Measurements from ENCODE around the gene CENPQ. TPM values are rescaled to one million over a fixed set of nuclear protein-coding genes. Genes with fewer than 3 reads are reported as not detected.

The CENPQ gene
- total RNA-seq, 1 donor from 2014 or later = 48.8 TPM

DNA sequence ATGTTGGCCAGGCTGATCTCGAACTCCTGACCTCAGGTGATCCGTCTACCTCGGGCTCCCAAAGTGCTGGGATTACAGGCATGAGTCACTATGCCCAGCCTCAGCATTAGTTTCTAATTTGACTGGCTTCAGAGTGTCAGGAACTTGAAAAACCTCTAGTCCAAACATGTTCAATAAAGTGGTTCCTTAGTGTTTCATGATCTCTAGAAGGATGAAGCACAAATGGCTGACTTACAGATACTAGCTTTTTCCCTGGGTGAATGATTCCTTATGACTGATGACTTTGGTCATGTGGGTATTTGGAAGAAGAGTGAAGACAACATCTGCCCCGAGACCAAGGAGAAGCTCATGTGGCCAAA is 53.0 kb downstream of the CENPQ start:
- no peak overlapping the region for H3K27ac Mint-ChIP-seq
- H3K9me3 Mint-ChIP-seq = no peaks in the 10 kb centered on the region
- H3K79me2 ChIP-seq (ENCODE audit: low read depth) = no peaks in the 10 kb centered on the region
- no peak overlapping the region for H3K4me2 ChIP-seq
- no peaks in the 10 kb centered on the region for H3K9me3 ChIP-seq (ENCODE audit: low read depth)
- no peak overlapping the region for H3K9ac ChIP-seq
- no peaks in the 10 kb centered on the region for H3F3A ChIP-seq (ENCODE audit: low read depth)
- H3K27ac ChIP-seq = no peak overlapping the region
- H3K4me1 Mint-ChIP-seq = no peaks in the 10 kb centered on the region
- no peaks in the 10 kb centered on the region for H3K27me3 ChIP-seq
- H4K20me1 ChIP-seq (ENCODE audit: low read depth) = no peaks in the 10 kb centered on the region
- no peak overlapping the region for H3K4me3 ChIP-seq
- no peaks in the 10 kb centered on the region for H3K4me1 ChIP-seq
- TF ChIP-seq EZH2phosphoT487 (IDR thresholded peaks at IDR 0.05) = no peak
- TF ChIP-seq, protein P1, sequence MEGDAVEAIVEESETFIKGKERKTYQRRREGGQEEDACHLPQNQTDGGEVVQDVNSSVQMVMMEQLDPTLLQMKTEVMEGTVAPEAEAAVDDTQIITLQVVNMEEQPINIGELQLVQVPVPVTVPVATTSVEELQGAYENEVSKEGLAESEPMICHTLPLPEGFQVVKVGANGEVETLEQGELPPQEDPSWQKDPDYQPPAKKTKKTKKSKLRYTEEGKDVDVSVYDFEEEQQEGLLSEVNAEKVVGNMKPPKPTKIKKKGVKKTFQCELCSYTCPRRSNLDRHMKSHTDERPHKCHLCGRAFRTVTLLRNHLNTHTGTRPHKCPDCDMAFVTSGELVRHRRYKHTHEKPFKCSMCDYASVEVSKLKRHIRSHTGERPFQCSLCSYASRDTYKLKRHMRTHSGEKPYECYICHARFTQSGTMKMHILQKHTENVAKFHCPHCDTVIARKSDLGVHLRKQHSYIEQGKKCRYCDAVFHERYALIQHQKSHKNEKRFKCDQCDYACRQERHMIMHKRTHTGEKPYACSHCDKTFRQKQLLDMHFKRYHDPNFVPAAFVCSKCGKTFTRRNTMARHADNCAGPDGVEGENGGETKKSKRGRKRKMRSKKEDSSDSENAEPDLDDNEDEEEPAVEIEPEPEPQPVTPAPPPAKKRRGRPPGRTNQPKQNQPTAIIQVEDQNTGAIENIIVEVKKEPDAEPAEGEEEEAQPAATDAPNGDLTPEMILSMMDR (IDR thresholded peaks at IDR 0.05) = no peak
- TF ChIP-seq EZH2 (IDR thresholded peaks at IDR 0.05) = no peak
- no peak overlapping the region for H3K4me3 Mint-ChIP-seq
- no peaks in the 10 kb centered on the region for H3K27me3 Mint-ChIP-seq (ENCODE audit: insufficient read depth, low read depth)
- no peak for DNase-seq (ENCODE audit: low spot score)
- H3K36me3 Mint-ChIP-seq = no peaks in the 10 kb centered on the region
- H2AFZ ChIP-seq (replicated peaks) = no peak overlapping the region
- no peaks in the 10 kb centered on the region for H3K36me3 ChIP-seq

DNA sequence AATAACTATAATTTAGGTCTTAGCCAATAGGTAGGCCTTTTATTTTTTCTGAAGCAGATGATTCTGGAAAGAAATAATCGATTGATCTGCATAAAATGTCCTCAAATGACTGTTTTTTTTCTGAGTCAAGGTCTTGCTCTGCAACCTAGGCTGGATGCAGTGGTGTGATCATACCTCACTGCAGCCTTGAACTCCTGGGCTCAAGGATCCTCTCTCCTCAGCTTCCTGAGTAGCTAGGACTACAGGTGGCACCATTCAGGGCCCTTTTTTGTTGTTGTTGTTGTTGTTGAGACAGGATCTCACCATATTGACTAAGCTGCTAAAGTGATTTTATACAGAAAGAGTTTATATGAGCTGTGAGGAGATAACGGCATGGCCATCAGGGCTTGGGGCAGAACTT is 54.7 kb downstream of the CENPQ start:
- H4K20me1 ChIP-seq (ENCODE audit: low read depth) = no peaks in the 10 kb centered on the region
- Mint-ChIP-seq H3K27ac (no peak overlapping the region), H3K36me3 (no peaks in the 10 kb centered on the region), H3K4me1 (no peaks in the 10 kb centered on the region), H3K27me3 (ENCODE audit: insufficient read depth, low read depth) (no peaks in the 10 kb centered on the region), H3K9me3 (no peaks in the 10 kb centered on the region), H3K4me3 (no peak overlapping the region)
- H3K27me3 ChIP-seq = no peaks in the 10 kb centered on the region
- no peak overlapping the region for H3K9ac ChIP-seq
- TF ChIP-seq, protein P1 (IDR thresholded peaks at IDR 0.05) = no peak
- TF ChIP-seq EZH2phosphoT487 (IDR thresholded peaks at IDR 0.05) = no peak
- no peak for TF ChIP-seq EZH2 (IDR thresholded peaks at IDR 0.05)
- H3K4me3 ChIP-seq = no peak overlapping the region
- no peaks in the 10 kb centered on the region for H3F3A ChIP-seq (ENCODE audit: low read depth)
- no peak overlapping the region for H3K4me2 ChIP-seq
- no peaks in the 10 kb centered on the region for H3K4me1 ChIP-seq
- no peaks in the 10 kb centered on the region for H3K9me3 ChIP-seq (ENCODE audit: low read depth)
- H3K79me2 ChIP-seq (ENCODE audit: low read depth) = no peaks in the 10 kb centered on the region
- no peak for DNase-seq (ENCODE audit: low spot score)
- H3K27ac ChIP-seq = no peak overlapping the region
- H2AFZ ChIP-seq (replicated peaks) = no peak overlapping the region
- no peaks in the 10 kb centered on the region for H3K36me3 ChIP-seq

DNA sequence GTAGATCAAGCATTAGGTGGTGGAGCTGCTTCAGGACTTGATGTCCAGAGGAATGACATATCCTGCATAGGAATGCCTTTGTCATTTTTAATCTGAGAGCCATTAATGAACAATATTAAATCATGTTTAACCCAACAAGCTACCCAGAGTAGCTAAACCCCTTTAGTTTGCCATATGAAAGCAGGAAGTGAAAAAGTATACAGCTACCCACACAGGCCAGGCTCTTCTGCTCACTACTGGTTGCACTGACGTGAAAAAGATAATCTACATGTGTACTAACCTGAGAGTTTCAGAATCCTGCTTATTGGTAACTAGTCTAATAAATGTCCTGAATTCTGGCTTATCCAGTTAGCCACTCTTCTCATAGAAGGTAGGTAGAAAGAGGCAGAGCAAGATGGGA is 56.5 kb downstream of the CENPQ start:
- no peak overlapping the region for H2AFZ ChIP-seq (replicated peaks)
- H3K4me2 ChIP-seq = no peak overlapping the region
- H3F3A ChIP-seq (ENCODE audit: low read depth) = no peaks in the 10 kb centered on the region
- no peaks in the 10 kb centered on the region for H4K20me1 ChIP-seq (ENCODE audit: low read depth)
- H3K27ac Mint-ChIP-seq = no peak overlapping the region
- H3K9me3 ChIP-seq (ENCODE audit: low read depth) = no peaks in the 10 kb centered on the region
- H3K4me1 Mint-ChIP-seq = no peaks in the 10 kb centered on the region
- H3K36me3 ChIP-seq = no peaks in the 10 kb centered on the region
- no peak overlapping the region for H3K4me3 ChIP-seq
- TF ChIP-seq EZH2phosphoT487 (IDR thresholded peaks at IDR 0.05) = no peak
- TF ChIP-seq EZH2 (IDR thresholded peaks at IDR 0.05) = no peak
- TF ChIP-seq, protein P1 (IDR thresholded peaks at IDR 0.05) = no peak
- DNase-seq (ENCODE audit: low spot score) = no peak
- no peaks in the 10 kb centered on the region for H3K36me3 Mint-ChIP-seq
- H3K27me3 Mint-ChIP-seq (ENCODE audit: insufficient read depth, low read depth) = no peaks in the 10 kb centered on the region
- no peaks in the 10 kb centered on the region for H3K79me2 ChIP-seq (ENCODE audit: low read depth)
- no peaks in the 10 kb centered on the region for H3K4me1 ChIP-seq
- no peak overlapping the region for H3K4me3 Mint-ChIP-seq
- H3K27me3 ChIP-seq = no peaks in the 10 kb centered on the region
- H3K9ac ChIP-seq = no peak overlapping the region
- no peaks in the 10 kb centered on the region for H3K9me3 Mint-ChIP-seq
- H3K27ac ChIP-seq = no peak overlapping the region
